Gastrocnemius medialis (tissue), 4 donors: ENCODE results near the gene GRIN2B. TPM values are rescaled to one million over a fixed set of nuclear protein-coding genes. Genes with fewer than 3 reads are reported as not detected.

ENCODE experiments used
- ATAC-seq, 2 donors: fragments of 150-250 bp; one replicate each; pipeline ENCODE4 v1.9.1; 2016
- DNase-seq, 2 donors: peaks; one replicate each; pipeline ENCODE4 v3.0.0-alpha.2; 2019
- H3K27ac ChIP-seq, 4 donors: fragments of 200-600 bp; sonication (generic); 1 replicate in 1 of 4; 2 replicates in 3 of 4; pipeline ENCODE4 v1.5.1; 2016 to 2018; ENCODE audit warnings: mild to moderate bottlenecking in 2 of 4, moderate library complexity in 1 of 4
- H3K27me3 ChIP-seq, 3 donors: fragments of 200-600 bp; sonication (generic) in 2 of 3; 1 replicate in 1 of 3; 2 replicates in 2 of 3; pipeline versions ENCODE4 v1.5.1 to v1.6.0; 2016 to 2019; ENCODE audit warnings: mild to moderate bottlenecking in 1 of 3, moderate library complexity in 1 of 3
- H3K36me3 ChIP-seq, 2 donors: fragments of 200-600 bp; sonication (generic) in 1 of 2; one replicate each; pipeline ENCODE4 v1.5.1; 2017 to 2018
- H3K4me1 ChIP-seq, 2 donors: fragments of 200-600 bp; sonication (generic) in 1 of 2; one replicate each; pipeline ENCODE4 v1.5.1; 2016 to 2017; ENCODE audit warnings: mild to moderate bottlenecking in 2 of 2
- H3K4me3 ChIP-seq, 4 donors: fragments of 200-600 bp; sonication (generic) in 3 of 4; 1 replicate in 1 of 4; 2 replicates in 3 of 4; pipeline ENCODE4 v1.5.1; 2016 to 2019; ENCODE audit warnings: mild to moderate bottlenecking in 2 of 4
- H3K9me3 ChIP-seq, 3 donors: fragments of 200-600 bp; sonication (generic) in 2 of 3; 1 replicate in 1 of 3; 2 replicates in 2 of 3; pipeline ENCODE4 v1.5.1; 2016 to 2019
- POLR2A ChIP-seq, 2 donors: fragments of 450-650 bp; IDR thresholded peaks; one replicate each; pipeline ENCODE4 v1.6.1; 2017; ENCODE audit warnings: antibody characterized with exemption in 2 of 2, mild to moderate bottlenecking in 2 of 2, moderate library complexity in 2 of 2
- in situ Hi-C, 4 donors: fragments of 200-750 bp; cut with MboI; loops; one replicate each; pipeline versions ENCODE4 v1.15.0 to v1.8.0; 2017; ENCODE audit warnings: low sequenced_read_pairs in 4 of 4
- intact Hi-C: fragments of 100-400 bp; cut with DNase I; formaldehyde crosslinking; loops from one replicate; pipeline ENCODE4 v1.15.1; 2023; ENCODE audit warnings: low total_unique reads
- total RNA-seq, 4 donors: library from RNA; depleted of rRNA; stranded (reverse); fragments of >200 nt; gene quantifications; one replicate each; pipeline versions ENCODE4 v1.1.0 to v1.2.3, GENCODE V29; 2016
- TF ChIP-seq, protein P1 (sequence below), 5 experiments: fragments of 450-650 bp in 3 of 5; fragments of 200-600 bp in 2 of 5; sonication (generic) in 2 of 5; IDR thresholded peaks in 4 of 5; conservative IDR thresholded peaks in 1 of 5; 1 replicate in 4 of 5; 2 replicates in 1 of 5; pipeline ENCODE4 v1.5.1; 2016 to 2019; ENCODE audit warnings: antibody characterized with exemption in 5 of 5, mild to moderate bottlenecking in 3 of 5, moderate library complexity in 3 of 5

GRIN2B gene
- total RNA-seq, 4 donors from 2014 or later: not detected

DNA sequence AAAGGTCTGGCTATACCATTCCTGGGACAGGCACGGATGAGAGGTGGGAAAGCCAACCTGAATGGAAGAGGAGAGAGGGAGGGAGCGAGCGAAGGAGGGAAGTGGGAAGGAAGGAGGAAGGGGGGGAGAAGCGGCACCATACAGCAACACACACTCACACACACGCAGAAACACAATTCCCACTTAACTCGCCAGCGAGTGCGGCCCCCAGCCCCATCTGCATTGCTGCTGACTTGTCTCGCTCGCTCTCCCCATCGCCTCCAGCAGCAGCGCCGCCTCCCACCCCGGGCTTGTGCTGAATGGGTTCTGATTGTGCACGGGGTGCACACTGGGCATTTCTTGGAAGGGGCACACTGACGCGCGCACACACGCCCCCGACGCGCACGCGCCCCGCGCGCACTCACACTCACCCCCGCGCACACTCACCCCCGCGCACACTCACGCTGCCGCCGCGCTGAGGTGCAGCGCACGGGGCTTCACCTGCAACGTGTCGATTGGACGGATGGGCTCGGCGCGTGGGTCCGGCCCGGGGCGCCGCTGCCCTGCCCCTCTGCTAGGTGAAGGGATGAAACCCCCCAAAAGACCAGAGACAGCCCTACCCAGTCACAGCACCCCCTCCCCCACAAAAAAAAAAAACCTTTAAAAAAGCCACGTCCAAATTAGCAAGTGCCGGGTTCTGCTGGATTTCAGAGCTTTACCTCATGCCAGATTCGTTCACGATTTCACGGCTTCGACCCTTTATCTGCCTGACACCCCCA is 685 bp downstream of the GRIN2B start:
- in situ Hi-C loops (no loop called here), intact Hi-C loops (no loop called here)
- Histone ChIP-seq H3K27ac (no peak overlapping the region), H3K9me3 (no peaks in the 10 kb centered on the region), H3K4me3 (peak overlapping the region; percentile 13 to 51 (median 32)), H3K36me3 (no peaks in the 10 kb centered on the region), H3K4me1 (no peaks in the 10 kb centered on the region), H3K27me3 (peaks cover 27 to 45% (median 44%) of the 10 kb centered on the region in 3 donors)
- TF ChIP-seq POLR2A (IDR thresholded peaks at IDR 0.05): no peak
- TF ChIP-seq, protein P1, sequence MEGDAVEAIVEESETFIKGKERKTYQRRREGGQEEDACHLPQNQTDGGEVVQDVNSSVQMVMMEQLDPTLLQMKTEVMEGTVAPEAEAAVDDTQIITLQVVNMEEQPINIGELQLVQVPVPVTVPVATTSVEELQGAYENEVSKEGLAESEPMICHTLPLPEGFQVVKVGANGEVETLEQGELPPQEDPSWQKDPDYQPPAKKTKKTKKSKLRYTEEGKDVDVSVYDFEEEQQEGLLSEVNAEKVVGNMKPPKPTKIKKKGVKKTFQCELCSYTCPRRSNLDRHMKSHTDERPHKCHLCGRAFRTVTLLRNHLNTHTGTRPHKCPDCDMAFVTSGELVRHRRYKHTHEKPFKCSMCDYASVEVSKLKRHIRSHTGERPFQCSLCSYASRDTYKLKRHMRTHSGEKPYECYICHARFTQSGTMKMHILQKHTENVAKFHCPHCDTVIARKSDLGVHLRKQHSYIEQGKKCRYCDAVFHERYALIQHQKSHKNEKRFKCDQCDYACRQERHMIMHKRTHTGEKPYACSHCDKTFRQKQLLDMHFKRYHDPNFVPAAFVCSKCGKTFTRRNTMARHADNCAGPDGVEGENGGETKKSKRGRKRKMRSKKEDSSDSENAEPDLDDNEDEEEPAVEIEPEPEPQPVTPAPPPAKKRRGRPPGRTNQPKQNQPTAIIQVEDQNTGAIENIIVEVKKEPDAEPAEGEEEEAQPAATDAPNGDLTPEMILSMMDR (IDR thresholded peaks at IDR 0.05 in 4 of 5, conservative IDR thresholded peaks at IDR 0.05 in 1 of 5): no peak
- ATAC-seq (no peak), DNase-seq (no peak)

DNA sequence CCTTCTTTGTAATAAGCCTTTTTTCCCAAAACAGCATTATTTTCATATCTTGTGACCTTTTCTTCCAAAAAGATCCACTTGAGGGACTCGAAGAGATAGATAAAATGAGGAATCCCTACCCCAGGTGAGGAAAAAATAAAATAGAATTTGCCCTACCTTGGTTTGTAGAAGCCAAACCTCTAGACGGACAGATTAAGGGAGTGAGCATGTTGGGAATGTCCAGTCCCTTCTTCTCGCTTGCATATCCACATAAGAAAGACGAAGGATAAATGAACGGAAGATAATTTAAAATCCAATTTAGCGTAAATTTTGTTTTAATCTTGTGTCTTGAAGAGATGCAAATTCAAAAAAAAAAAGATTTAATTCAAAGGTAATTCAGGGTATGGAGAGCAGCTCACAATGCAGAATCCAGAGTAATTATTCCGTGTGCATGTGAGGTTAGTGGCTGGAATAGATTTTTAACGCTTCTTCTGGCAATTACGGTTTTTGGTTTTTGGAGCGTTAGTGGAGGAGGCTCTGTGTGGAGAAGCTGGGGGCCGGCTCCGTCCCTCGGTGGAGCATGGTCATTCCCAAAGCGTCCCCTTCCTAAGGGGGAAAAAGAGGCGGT is 1.5 kb downstream of the GRIN2B start:
- Histone ChIP-seq H3K4me1 (no peaks in the 10 kb centered on the region), H3K36me3 (no peaks in the 10 kb centered on the region), H3K4me3 (peak overlapping the region in 1 of 4 donors; percentile 51), H3K27ac (no peak overlapping the region), H3K9me3 (no peaks in the 10 kb centered on the region), H3K27me3 (peaks cover 27 to 45% (median 44%) of the 10 kb centered on the region in 3 donors)
- ATAC-seq: no peak
- TF ChIP-seq, protein P1 (IDR thresholded peaks at IDR 0.05 in 4 of 5, conservative IDR thresholded peaks at IDR 0.05 in 1 of 5): no peak
- TF ChIP-seq POLR2A (IDR thresholded peaks at IDR 0.05): no peak
- DNase-seq: no peak
- intact Hi-C loops (no loop called here), in situ Hi-C loops (no loop called here)

DNA sequence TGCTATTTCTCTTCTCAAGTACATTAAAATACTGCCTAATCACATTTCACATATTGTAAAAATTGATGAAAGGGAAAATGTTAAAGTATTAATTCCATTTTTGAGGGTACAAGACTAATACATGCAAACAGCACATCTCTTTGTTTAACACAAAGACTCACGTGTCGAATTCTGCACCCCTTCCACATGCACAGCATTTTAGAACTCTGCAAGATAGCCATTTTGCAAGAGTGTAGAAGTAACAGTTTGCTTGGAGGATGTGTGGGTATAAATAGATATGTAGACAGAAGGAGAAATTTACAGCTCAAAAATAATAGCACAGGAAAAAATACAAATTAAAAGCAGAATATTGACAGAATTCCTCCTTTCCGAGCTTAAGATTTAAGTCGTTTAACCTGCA is 2.5 kb downstream of the GRIN2B start:
- intact Hi-C loops: no loop called here
- Histone ChIP-seq H3K9me3 (no peaks in the 10 kb centered on the region), H3K36me3 (no peaks in the 10 kb centered on the region), H3K4me3 (no peak overlapping the region), H3K27me3 (peaks cover 27 to 45% (median 41%) of the 10 kb centered on the region in 3 donors), H3K4me1 (no peaks in the 10 kb centered on the region), H3K27ac (no peak overlapping the region)
- in situ Hi-C loops: no loop called here
- DNase-seq (no peak), ATAC-seq (no peak)
- no peak for TF ChIP-seq POLR2A (IDR thresholded peaks at IDR 0.05)
- TF ChIP-seq, protein P1 (IDR thresholded peaks at IDR 0.05 in 4 of 5, conservative IDR thresholded peaks at IDR 0.05 in 1 of 5): no peak

DNA sequence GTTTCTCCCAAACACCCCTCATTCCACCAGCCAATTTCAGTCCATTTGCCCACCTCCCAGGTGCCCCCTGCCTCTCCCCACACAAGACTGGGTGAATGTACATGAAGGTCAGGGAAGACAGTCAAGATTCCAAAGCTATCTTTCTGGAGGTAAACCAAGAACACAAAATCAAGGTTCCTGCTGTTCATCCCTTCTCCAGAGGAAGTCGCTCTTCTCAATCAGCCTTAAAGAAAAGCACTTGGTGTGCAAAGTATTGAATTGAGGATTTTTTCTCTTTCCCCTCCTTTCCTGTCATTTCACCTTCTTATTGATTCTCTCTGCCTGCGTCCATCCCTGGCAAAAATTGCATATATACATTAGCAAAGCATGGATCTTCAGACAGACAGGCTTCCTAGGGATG is 4.5 kb downstream of the GRIN2B start:
- H3K4me1 ChIP-seq: no peaks in the 10 kb centered on the region
- in situ Hi-C loops: no loop called here
- no peak overlapping the region for H3K27ac ChIP-seq
- peaks cover 12 to 33% (median 24%) of the 10 kb centered on the region in 3 donors for H3K27me3 ChIP-seq
- TF ChIP-seq, protein P1 (IDR thresholded peaks at IDR 0.05 in 4 of 5, conservative IDR thresholded peaks at IDR 0.05 in 1 of 5): no peak
- ATAC-seq: no peak
- no peak overlapping the region for H3K4me3 ChIP-seq
- H3K9me3 ChIP-seq: no peaks in the 10 kb centered on the region
- intact Hi-C loops: no loop called here
- DNase-seq: no peak
- no peaks in the 10 kb centered on the region for H3K36me3 ChIP-seq
